Erythroblast (primary cell): ENCODE results near the gene DCDC2C.

Experiments
- GATA1 ChIP-seq: IDR thresholded peaks from 2 replicates; pipeline ENCODE4 v1.6.1; 2011; ENCODE audit warnings: low read depth, mild to moderate bottlenecking, control low read depth, low read length, moderate library complexity
- POLR2A ChIP-seq: IDR thresholded peaks from 2 replicates; pipeline ENCODE4 v1.6.1; 2011; ENCODE audit warnings: mild to moderate bottlenecking, low read length

DNA sequence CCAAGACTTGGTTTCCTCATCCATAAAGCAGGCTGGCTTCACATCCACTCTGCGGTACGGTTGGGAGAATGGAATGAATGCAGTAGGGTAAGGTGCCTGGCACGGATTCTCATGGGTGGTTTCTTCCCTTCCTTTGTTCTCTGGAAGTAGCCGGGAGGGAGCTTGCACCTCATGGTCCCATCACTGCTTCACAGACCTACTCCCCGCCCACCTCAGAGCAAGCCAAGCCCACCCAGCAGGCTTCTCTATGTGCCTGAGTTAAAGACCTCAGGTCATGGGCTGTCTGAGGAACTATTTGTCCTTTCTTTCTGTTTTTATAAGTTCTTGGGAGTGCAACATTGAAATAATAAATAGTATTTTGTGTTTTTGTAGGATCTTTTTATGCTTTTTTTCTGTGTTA is 3.5 kb downstream of the DCDC2C start:
- TF ChIP-seq POLR2A: no peak
- no peak for TF ChIP-seq GATA1
